Measurements from ENCODE around the gene FAM228B.

DNA sequence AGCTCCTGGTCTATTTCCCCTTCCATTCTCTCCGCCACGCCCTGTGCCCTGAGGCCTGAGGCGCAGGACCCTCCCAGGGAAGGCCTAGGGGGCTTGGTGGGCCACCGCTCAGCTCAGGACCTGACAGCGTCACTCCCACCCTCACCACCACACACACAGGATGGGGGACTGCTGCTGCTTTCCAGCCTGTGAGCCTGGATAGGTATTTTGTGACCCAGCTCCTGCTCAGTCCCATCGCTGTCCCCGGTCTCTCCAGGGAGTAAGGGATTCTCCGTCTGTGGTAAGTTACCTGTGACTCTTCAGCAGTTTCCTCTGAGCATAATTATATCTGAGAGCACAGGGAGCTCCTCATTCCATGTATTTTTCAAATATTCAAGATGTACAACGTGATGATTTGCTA lies 67.9 kb downstream of the FAM228B start:
- TF ChIP-seq, protein P1, sequence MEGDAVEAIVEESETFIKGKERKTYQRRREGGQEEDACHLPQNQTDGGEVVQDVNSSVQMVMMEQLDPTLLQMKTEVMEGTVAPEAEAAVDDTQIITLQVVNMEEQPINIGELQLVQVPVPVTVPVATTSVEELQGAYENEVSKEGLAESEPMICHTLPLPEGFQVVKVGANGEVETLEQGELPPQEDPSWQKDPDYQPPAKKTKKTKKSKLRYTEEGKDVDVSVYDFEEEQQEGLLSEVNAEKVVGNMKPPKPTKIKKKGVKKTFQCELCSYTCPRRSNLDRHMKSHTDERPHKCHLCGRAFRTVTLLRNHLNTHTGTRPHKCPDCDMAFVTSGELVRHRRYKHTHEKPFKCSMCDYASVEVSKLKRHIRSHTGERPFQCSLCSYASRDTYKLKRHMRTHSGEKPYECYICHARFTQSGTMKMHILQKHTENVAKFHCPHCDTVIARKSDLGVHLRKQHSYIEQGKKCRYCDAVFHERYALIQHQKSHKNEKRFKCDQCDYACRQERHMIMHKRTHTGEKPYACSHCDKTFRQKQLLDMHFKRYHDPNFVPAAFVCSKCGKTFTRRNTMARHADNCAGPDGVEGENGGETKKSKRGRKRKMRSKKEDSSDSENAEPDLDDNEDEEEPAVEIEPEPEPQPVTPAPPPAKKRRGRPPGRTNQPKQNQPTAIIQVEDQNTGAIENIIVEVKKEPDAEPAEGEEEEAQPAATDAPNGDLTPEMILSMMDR (IDR thresholded peaks at IDR 0.05; ENCODE audit: insufficient read depth, low read depth, low read length), result no peak
- no peak for TF ChIP-seq EZH2 (IDR thresholded peaks at IDR 0.05; ENCODE audit: insufficient read depth, low read length)
